Measurements from ENCODE around the gene DDO.

Gene DDO

GRCh38 chr6:110415086-110415916 is at the start of gene DDO:
Gene DDO (minus strand): TSS chr6:110415575. CDS start chr6:110413462, 2,113 bp downstream.
- DNase-seq: peak; percentile 16 to 93 (median 77)

- no peak for DNase-seq
Measured at GRCh38 chr6:110462884-110463481, 47.6 kb upstream of the DDO start.

- no peak for DNase-seq
Measured at GRCh38 chr6:110461376-110461775, 46.0 kb upstream of the DDO start.

GRCh38 chr6:110459137-110459536 is 43.8 kb upstream of the DDO start:
- no peak for DNase-seq

GRCh38 chr6:110458476-110458875 is 43.1 kb upstream of the DDO start:
- DNase-seq: no peak

GRCh38 chr6:110457567-110458175 is 42.3 kb upstream of the DDO start:
- peak in 9 of 56 donors; percentile 0 to 21 (median 7) for DNase-seq

GRCh38 chr6:110456694-110457093 is 41.3 kb upstream of the DDO start:
- DNase-seq: no peak

- DNase-seq: no peak
Measured at GRCh38 chr6:110449541-110449895, 34.1 kb upstream of the DDO start.

- no peak for DNase-seq
Measured at GRCh38 chr6:110448846-110449540, 33.6 kb upstream of the DDO start.

- no peak for DNase-seq
Measured at GRCh38 chr6:110447761-110448160, 32.4 kb upstream of the DDO start.

- no peak for DNase-seq
Measured at GRCh38 chr6:110446405-110446804, 31.0 kb upstream of the DDO start.

- DNase-seq: no peak
Measured at GRCh38 chr6:110440026-110440425, 24.7 kb upstream of the DDO start.

GRCh38 chr6:110439356-110439755 is 24.0 kb upstream of the DDO start:
- no peak for DNase-seq

- no peak for DNase-seq
Measured at GRCh38 chr6:110434961-110435602, 19.7 kb upstream of the DDO start.

- no peak for DNase-seq
Measured at GRCh38 chr6:110432285-110432900, 17.0 kb upstream of the DDO start.

GRCh38 chr6:110430741-110431140 is 15.4 kb upstream of the DDO start:
- no peak for DNase-seq

- no peak for DNase-seq
Measured at GRCh38 chr6:110430236-110430635, 14.9 kb upstream of the DDO start.

- DNase-seq: no peak
Measured at GRCh38 chr6:110428153-110428552, 12.8 kb upstream of the DDO start.

- DNase-seq: no peak
Measured at GRCh38 chr6:110425816-110426215, 10.4 kb upstream of the DDO start.

- DNase-seq: no peak
Measured at GRCh38 chr6:110422444-110422822, 7.1 kb upstream of the DDO start.
